ENCODE results near the gene GNA14. TPM values are rescaled to one million over a fixed set of nuclear protein-coding genes. Genes with fewer than 3 reads are reported as not detected.

The GNA14 gene
- total RNA-seq, 2 donors from 2014 or later, result 1.6 to 5.3 TPM

DNA sequence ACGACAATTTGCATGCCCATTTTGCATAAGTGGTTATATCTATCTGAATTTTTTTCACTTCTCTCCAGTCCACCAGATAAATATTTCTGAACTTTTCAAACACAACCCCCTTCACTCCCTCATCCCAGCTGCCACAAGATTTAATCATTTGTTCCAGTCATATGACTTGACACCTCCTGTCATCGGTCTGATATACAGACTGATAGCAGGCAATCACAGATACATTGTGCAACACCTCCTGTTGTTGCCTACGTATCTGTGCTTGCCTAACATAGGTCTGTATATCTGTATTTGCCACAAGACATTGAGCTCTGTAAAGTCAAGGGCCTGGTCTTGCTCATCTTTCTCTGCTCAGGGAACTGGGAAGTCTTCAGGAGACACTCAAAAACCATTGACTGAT lies 65.6 kb downstream of the GNA14 start:
- H3K4me3 ChIP-seq, result no peak overlapping the region
- H3K4me1 ChIP-seq, result no peaks in the 10 kb centered on the region
- no peak overlapping the region for H3K27ac ChIP-seq
- H3K36me3 ChIP-seq (replicated peaks in 1 of 2; ENCODE audit: insufficient read depth in 1 of 2, low read depth in 2 of 2), result no peaks in the 10 kb centered on the region
- no peak for TF ChIP-seq POLR2A (IDR thresholded peaks at IDR 0.05)
- TF ChIP-seq, protein P1, sequence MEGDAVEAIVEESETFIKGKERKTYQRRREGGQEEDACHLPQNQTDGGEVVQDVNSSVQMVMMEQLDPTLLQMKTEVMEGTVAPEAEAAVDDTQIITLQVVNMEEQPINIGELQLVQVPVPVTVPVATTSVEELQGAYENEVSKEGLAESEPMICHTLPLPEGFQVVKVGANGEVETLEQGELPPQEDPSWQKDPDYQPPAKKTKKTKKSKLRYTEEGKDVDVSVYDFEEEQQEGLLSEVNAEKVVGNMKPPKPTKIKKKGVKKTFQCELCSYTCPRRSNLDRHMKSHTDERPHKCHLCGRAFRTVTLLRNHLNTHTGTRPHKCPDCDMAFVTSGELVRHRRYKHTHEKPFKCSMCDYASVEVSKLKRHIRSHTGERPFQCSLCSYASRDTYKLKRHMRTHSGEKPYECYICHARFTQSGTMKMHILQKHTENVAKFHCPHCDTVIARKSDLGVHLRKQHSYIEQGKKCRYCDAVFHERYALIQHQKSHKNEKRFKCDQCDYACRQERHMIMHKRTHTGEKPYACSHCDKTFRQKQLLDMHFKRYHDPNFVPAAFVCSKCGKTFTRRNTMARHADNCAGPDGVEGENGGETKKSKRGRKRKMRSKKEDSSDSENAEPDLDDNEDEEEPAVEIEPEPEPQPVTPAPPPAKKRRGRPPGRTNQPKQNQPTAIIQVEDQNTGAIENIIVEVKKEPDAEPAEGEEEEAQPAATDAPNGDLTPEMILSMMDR (IDR thresholded peaks at IDR 0.05), result no peak
- 61 to 64% methylated on average over 3 of the region's 3 CpGs for WGBS, 2 donors
- H3K27me3 ChIP-seq, result no peaks in the 10 kb centered on the region
- no peak for ATAC-seq
- DNase-seq, result no peak
- intact Hi-C loops (cut with DNase I), result no loop called here
- no peaks in the 10 kb centered on the region for H3K9me3 ChIP-seq

DNA sequence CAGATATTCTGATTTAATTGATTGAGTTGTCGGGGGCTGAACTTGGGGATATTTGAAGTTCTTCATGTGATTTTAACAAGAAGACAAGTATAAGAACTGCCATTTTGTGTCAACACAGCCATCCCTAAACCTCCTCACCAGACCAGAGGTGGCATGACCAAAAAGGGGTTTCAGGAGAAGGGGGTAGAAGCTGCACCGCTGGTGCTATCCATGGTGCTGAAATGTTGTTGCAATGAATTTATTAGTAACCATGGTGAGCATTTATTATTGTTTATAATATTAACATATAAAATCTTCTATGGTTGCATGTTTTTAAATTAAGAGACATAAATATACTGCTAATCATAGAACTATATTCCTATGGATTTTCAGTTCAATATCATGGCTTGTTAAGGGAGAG lies 72.3 kb downstream of the GNA14 start:
- 56 to 62% methylated on average over 2 of the region's 2 CpGs for WGBS, 2 donors

DNA sequence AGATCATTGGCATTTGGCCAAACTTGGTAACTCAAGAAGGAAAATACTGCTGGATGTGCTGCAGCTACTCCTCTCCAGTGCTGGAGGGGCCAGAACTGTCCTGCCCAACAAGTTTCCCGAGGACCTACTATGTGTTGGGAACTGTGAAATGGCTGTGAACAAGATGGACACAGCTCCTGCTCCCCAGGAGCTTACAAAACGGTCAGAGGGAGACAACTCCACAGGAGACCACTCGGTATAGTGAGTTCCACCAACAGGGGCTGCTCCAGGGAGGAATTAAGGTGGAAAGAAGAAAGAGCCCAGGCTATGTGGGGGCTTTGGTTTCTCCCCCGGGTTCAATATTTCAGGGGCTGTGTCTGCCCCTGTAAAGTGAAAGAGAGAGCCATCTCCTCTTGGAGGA lies 78.8 kb downstream of the GNA14 start:
- ATAC-seq (no peak), DNase-seq (no peak)
- Histone ChIP-seq H3K4me1 (no peaks in the 10 kb centered on the region), H3K36me3 (replicated peaks in 1 of 2; ENCODE audit: insufficient read depth in 1 of 2, low read depth in 2 of 2) (no peaks in the 10 kb centered on the region), H3K4me3 (no peak overlapping the region), H3K27ac (no peak overlapping the region), H3K27me3 (no peaks in the 10 kb centered on the region), H3K9me3 (no peaks in the 10 kb centered on the region)
- TF ChIP-seq, protein P1 (IDR thresholded peaks at IDR 0.05), result no peak
- TF ChIP-seq POLR2A (IDR thresholded peaks at IDR 0.05), result no peak
- WGBS, 2 donors, result 70 to 78% methylated on average over 4 of the region's 4 CpGs
- intact Hi-C loops (cut with DNase I), result no loop called here

More for the DNA sequence above, 72.3 kb downstream of the GNA14 start:
- TF ChIP-seq, protein P1 (IDR thresholded peaks at IDR 0.05), result no peak
- TF ChIP-seq POLR2A (IDR thresholded peaks at IDR 0.05), result no peak
- intact Hi-C loops (cut with DNase I), result no loop called here
- H3K4me1 ChIP-seq, result no peaks in the 10 kb centered on the region
- H3K4me3 ChIP-seq, result no peak overlapping the region
- no peak overlapping the region for H3K27ac ChIP-seq
- H3K9me3 ChIP-seq, result no peaks in the 10 kb centered on the region
- H3K36me3 ChIP-seq (replicated peaks in 1 of 2; ENCODE audit: insufficient read depth in 1 of 2, low read depth in 2 of 2), result no peaks in the 10 kb centered on the region
- DNase-seq, result no peak
- no peak for ATAC-seq
- no peaks in the 10 kb centered on the region for H3K27me3 ChIP-seq

DNA sequence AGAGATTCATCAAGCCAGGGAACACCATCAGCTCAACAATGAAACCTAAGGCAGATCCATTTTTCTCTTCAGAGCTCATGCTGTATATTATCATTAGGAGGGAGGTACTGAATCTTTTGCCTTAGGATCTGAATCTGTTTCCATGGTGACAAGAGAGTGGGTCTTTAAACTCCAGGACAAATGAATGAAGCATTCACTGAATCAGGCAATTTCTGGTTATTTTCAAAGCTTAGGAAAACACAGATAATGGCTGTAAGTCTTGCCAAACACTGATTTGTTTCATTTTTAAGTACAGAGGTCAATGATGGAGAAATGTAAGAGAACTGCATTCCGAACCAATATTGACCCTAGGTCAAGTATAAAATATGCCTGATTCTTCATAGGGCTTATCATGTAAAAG lies 84.9 kb downstream of the GNA14 start:
- DNase-seq, result no peak
- H3K4me1 ChIP-seq, result no peaks in the 10 kb centered on the region
- no peak overlapping the region for H3K4me3 ChIP-seq
- WGBS, 2 donors, result 30 to 50% methylated on average over 1 of the region's 1 CpG
- H3K36me3 ChIP-seq (replicated peaks in 1 of 2; ENCODE audit: insufficient read depth in 1 of 2, low read depth in 2 of 2), result no peaks in the 10 kb centered on the region
- no peak overlapping the region for H3K27ac ChIP-seq
- no peak for ATAC-seq
- no peaks in the 10 kb centered on the region for H3K9me3 ChIP-seq
- no peaks in the 10 kb centered on the region for H3K27me3 ChIP-seq
- intact Hi-C loops (cut with DNase I), result no loop called here
- TF ChIP-seq, protein P1 (IDR thresholded peaks at IDR 0.05), result no peak
- TF ChIP-seq POLR2A (IDR thresholded peaks at IDR 0.05), result no peak

DNA sequence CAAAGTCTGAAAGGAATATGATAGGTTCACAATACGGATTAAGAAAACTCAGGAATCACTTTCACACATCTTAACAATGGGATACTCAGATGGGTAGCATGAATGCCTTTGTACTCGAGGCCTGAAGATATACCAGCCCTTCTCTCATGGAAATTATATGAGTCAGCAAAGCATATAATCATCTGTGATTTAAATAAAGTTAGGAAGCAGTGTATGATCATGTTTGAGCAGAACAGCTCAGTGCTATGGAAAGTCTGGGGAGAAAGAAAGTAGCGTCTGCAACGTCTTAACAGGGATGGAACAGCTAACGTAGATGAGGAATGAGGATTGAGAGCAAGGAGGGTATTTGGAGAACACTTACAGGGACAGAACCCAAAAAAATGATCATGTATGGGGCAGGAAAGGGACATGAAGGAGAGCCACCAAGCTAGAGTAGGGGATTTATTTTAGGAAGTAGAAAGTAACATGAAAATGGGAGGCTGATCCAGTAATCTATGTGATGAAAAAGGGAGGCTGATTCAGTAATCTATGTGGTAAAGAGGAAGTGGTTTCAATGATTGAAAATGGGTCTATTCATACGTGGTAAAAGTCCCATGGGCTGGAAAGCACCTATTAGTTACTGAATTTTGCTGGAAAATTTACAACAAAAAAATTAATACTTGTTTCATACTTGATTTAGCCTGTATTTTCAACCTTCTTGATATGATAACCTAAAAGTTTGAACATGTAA lies 85.9 kb downstream of the GNA14 start:
- intact Hi-C loops (cut with DNase I), result no loop called here

More for the DNA sequence above, 85.9 kb downstream of the GNA14 start:
- no peak overlapping the region for H3K4me3 ChIP-seq
- DNase-seq (no peak), ATAC-seq (no peak)
- H3K36me3 ChIP-seq (replicated peaks in 1 of 2; ENCODE audit: insufficient read depth in 1 of 2, low read depth in 2 of 2), result no peaks in the 10 kb centered on the region
- no peaks in the 10 kb centered on the region for H3K4me1 ChIP-seq
- no peaks in the 10 kb centered on the region for H3K9me3 ChIP-seq
- 67 to 72% methylated on average over 6 of the region's 6 CpGs for WGBS, 2 donors
- H3K27me3 ChIP-seq, result no peaks in the 10 kb centered on the region
- TF ChIP-seq POLR2A (IDR thresholded peaks at IDR 0.05), result no peak
- TF ChIP-seq, protein P1 (IDR thresholded peaks at IDR 0.05), result no peak
- H3K27ac ChIP-seq, result no peak overlapping the region
